Fibroblast of lung (primary cell): ENCODE results near the gene ACVR1C.

ENCODE experiments used
- EZH2 ChIP-seq: IDR thresholded peaks from 2 replicates; pipeline ENCODE4 v1.5.1; 2012; ENCODE audit warnings: low read length, control low read depth, mild to moderate bottlenecking; ENCODE audit errors: missing control alignments
- TF ChIP-seq, protein P1 (sequence below), 2 donors: IDR thresholded peaks in 1 of 2; conservative IDR thresholded peaks in 1 of 2; 1 replicate in 1 of 2; 2 replicates in 1 of 2; pipeline ENCODE4 v1.5.1; 2011 to 2012; ENCODE audit warnings: low read length in 2 of 2, control low read depth in 1 of 2, inconsistent platforms in 1 of 2, low read depth in 1 of 2, mild to moderate bottlenecking in 1 of 2

DNA sequence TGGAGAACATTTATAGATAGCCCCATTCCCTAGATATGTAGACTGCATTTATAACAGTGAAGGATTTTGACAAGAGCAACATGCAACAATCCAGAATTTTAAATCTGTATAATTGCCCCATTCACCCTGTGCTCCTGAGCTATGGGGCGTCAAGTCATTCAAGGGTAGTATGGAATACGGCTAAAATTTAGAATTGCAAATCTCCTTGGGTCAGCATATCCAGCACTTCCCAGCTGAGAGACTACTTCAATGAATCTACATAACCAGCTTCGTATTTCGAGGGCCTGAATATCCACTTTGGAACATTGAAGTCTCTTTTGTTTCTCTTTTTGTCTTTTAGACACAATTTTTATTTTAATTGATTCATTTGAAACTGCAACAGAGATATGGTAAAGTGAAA, 28.4 kb upstream of the ACVR1C start:
- TF ChIP-seq, protein P1, sequence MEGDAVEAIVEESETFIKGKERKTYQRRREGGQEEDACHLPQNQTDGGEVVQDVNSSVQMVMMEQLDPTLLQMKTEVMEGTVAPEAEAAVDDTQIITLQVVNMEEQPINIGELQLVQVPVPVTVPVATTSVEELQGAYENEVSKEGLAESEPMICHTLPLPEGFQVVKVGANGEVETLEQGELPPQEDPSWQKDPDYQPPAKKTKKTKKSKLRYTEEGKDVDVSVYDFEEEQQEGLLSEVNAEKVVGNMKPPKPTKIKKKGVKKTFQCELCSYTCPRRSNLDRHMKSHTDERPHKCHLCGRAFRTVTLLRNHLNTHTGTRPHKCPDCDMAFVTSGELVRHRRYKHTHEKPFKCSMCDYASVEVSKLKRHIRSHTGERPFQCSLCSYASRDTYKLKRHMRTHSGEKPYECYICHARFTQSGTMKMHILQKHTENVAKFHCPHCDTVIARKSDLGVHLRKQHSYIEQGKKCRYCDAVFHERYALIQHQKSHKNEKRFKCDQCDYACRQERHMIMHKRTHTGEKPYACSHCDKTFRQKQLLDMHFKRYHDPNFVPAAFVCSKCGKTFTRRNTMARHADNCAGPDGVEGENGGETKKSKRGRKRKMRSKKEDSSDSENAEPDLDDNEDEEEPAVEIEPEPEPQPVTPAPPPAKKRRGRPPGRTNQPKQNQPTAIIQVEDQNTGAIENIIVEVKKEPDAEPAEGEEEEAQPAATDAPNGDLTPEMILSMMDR (conservative IDR thresholded peaks at IDR 0.05 in 1 of 2, IDR thresholded peaks at IDR 0.05 in 1 of 2; ENCODE audit: low read depth in 1 of 2, low read length in 2 of 2): no peak
- no peak for TF ChIP-seq EZH2
